ENCODE data around the gene HMGN4.

The HMGN4 gene

GRCh38 chr6:26578741-26579140 is 40.6 kb downstream of the HMGN4 start:
- DNase-seq: no peak

GRCh38 chr6:26581164-26581915 is 43.2 kb downstream of the HMGN4 start:
- DNase-seq: no peak

GRCh38 chr6:26588965-26589364 is 50.8 kb downstream of the HMGN4 start:
- no peak for DNase-seq

- no peak for DNase-seq
Observed at GRCh38 chr6:26592649-26593048, 54.5 kb downstream of the HMGN4 start.

GRCh38 chr6:26593278-26594130 is 55.3 kb downstream of the HMGN4 start:
- no peak for DNase-seq

GRCh38 chr6:26594131-26594498 is 55.9 kb downstream of the HMGN4 start:
- no peak for DNase-seq

- DNase-seq: peak; percentile 8 to 36
Observed at GRCh38 chr6:26594730-26595632, 56.8 kb downstream of the HMGN4 start.

- DNase-seq: peak; percentile 85 to 92
Observed at GRCh38 chr6:26595669-26596269, 57.6 kb downstream of the HMGN4 start.
